ENCODE results near the gene CSRNP3. TPM values are rescaled to one million over a fixed set of nuclear protein-coding genes. Genes with fewer than 3 reads are reported as not detected.

Gene CSRNP3
- total RNA-seq, 1 donor from 2014 or later: 1.9 TPM

DNA sequence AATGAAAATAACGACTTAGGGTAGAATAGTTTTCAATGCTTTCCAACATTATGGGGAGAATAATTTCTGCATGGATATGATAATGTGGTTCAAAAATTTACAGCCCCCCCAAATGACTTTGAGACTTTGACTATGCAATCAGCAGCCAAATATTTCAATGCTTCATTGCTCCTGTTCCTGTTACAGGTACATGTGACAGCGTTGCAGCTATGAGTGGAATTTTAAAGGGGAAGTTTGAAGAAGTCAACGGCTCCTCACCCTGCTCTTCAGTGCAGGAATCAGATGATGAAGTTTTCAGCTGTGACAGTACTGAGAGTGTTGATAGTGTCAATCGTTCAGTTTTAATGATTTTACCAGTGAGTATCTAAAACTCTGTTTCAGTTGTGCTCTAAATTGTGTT lies 25.1 kb downstream of the CSRNP3 start:
- intact Hi-C loops (cut with DNase I): no loop called here
- Histone ChIP-seq H3K4me3 (no peak overlapping the region), H3K4me1 (no peaks in the 10 kb centered on the region), H3K36me3 (no peaks in the 10 kb centered on the region), H3K27ac (no peak overlapping the region), H3K9me3 (no peaks in the 10 kb centered on the region), H3K27me3 (no peaks in the 10 kb centered on the region)
- no peak for ATAC-seq
- TF ChIP-seq CTCF (IDR thresholded peaks at IDR 0.05): no peak
- no peak for DNase-seq

- H3K9me3 ChIP-seq: no peaks in the 10 kb centered on the region
- no peak for DNase-seq
- TF ChIP-seq CTCF (IDR thresholded peaks at IDR 0.05): no peak
- no peak overlapping the region for H3K27ac ChIP-seq
- ATAC-seq: no peak
- no peaks in the 10 kb centered on the region for H3K27me3 ChIP-seq
- intact Hi-C loops (cut with DNase I): no loop called here
- H3K4me3 ChIP-seq: no peak overlapping the region
- H3K36me3 ChIP-seq: no peaks in the 10 kb centered on the region
- H3K4me1 ChIP-seq: no peaks in the 10 kb centered on the region
Measured at GRCh38 chr2:165497659-165498317, 28.3 kb downstream of the CSRNP3 start.

DNA sequence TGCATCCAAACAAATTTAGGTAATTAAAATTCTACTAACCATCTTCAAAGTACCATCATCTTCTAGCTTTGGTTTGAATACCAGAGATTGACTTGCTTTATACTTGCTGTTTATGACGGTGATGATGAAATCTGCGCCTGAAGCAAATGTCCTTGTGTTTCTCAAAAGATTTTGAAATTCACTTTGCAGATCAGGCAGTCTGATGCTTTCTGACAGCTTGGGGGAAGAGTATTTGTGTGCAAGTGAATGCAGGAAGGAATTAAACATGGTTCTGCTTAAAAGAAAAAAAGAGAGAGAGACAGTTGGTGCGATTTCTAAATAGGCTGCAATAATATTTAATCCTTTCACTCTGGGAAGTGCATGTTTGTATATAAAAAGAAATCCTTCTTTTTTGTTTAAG lies 29.6 kb downstream of the CSRNP3 start:
- Histone ChIP-seq H3K9me3 (no peaks in the 10 kb centered on the region), H3K27me3 (no peaks in the 10 kb centered on the region), H3K27ac (no peak overlapping the region), H3K4me3 (no peak overlapping the region), H3K4me1 (no peaks in the 10 kb centered on the region), H3K36me3 (no peaks in the 10 kb centered on the region)
- ATAC-seq: no peak
- intact Hi-C loops (cut with DNase I): no loop called here
- TF ChIP-seq CTCF (IDR thresholded peaks at IDR 0.05): no peak
- no peak for DNase-seq

DNA sequence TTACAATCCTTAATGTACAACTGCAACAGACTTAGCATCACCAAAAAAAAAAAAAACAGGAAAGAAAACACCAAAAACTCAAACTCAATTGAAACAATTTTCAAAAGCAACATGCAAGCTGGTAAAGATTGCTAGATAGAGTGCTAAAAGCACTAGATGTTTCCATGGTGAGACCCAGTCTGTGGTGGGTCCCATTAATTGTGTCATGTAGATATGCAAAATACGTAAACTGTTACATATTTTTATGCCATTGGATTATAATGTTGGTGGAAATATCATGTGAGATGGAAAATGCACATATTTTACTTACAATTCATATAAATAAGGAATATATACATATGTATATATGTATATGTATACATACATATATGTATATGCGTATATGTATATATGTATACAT lies 30.5 kb downstream of the CSRNP3 start:
- intact Hi-C loops (cut with DNase I): no loop called here
- no peak for ATAC-seq
- H3K27ac ChIP-seq: no peak overlapping the region

GRCh38 chr2:165500816-165501215 lies 31.3 kb downstream of the CSRNP3 start:
- ATAC-seq: no peak
- Histone ChIP-seq H3K4me1 (no peaks in the 10 kb centered on the region), H3K9me3 (no peaks in the 10 kb centered on the region), H3K27ac (no peak overlapping the region), H3K27me3 (no peaks in the 10 kb centered on the region), H3K4me3 (no peak overlapping the region), H3K36me3 (no peaks in the 10 kb centered on the region)
- no peak for TF ChIP-seq CTCF (IDR thresholded peaks at IDR 0.05)
- intact Hi-C loops (cut with DNase I): no loop called here
- DNase-seq: no peak

More for the DNA sequence above, 30.5 kb downstream of the CSRNP3 start:
- no peaks in the 10 kb centered on the region for H3K36me3 ChIP-seq
- no peak overlapping the region for H3K4me3 ChIP-seq
- TF ChIP-seq CTCF (IDR thresholded peaks at IDR 0.05): no peak
- no peaks in the 10 kb centered on the region for H3K9me3 ChIP-seq
- DNase-seq: no peak
- no peaks in the 10 kb centered on the region for H3K4me1 ChIP-seq
- no peaks in the 10 kb centered on the region for H3K27me3 ChIP-seq

- Histone ChIP-seq H3K4me3 (no peak overlapping the region), H3K36me3 (no peaks in the 10 kb centered on the region), H3K27ac (no peak overlapping the region), H3K4me1 (no peaks in the 10 kb centered on the region), H3K9me3 (no peaks in the 10 kb centered on the region), H3K27me3 (no peaks in the 10 kb centered on the region)
- intact Hi-C loops (cut with DNase I): no loop called here
- ATAC-seq (no peak), DNase-seq (no peak)
- no peak for TF ChIP-seq CTCF (IDR thresholded peaks at IDR 0.05)
Measured at GRCh38 chr2:165505514-165505913, 36.0 kb downstream of the CSRNP3 start.
